Muscle layer of colon (tissue), 2 donors: ENCODE data around the gene TIMMDC1.
A peak's percentile ranks its signal among the peaks of the same experiment; 100 is the strongest.

Experiments used
- H3K27ac ChIP-seq: one replicate; pipeline ENCODE4 v1.7.0; 2013; ENCODE audit warnings: low read depth, mild to moderate bottlenecking, low read length, moderate library complexity
- H3K27me3 ChIP-seq, 2 donors: one replicate each; pipeline ENCODE4 v1.7.0; 2013; ENCODE audit warnings: low read length in 2 of 2, mild to moderate bottlenecking in 2 of 2; ENCODE audit not compliant: insufficient read depth in 2 of 2, control insufficient read depth in 1 of 2
- H3K36me3 ChIP-seq: one replicate; pipeline ENCODE4 v1.7.0; 2013; ENCODE audit warnings: mild to moderate bottlenecking, low read length; ENCODE audit not compliant: insufficient read depth
- H3K4me1 ChIP-seq: one replicate; pipeline ENCODE4 v1.7.0; 2013; ENCODE audit warnings: mild to moderate bottlenecking, low read length; ENCODE audit not compliant: insufficient read depth
- H3K4me3 ChIP-seq, 2 donors: one replicate each; pipeline ENCODE4 v1.7.0; 2013; ENCODE audit warnings: low read length in 2 of 2, low read depth in 1 of 2, mild to moderate bottlenecking in 1 of 2, moderate library complexity in 1 of 2
- H3K9ac ChIP-seq: one replicate; pipeline ENCODE4 v1.7.0; 2013; ENCODE audit warnings: low read length
- H3K9me3 ChIP-seq: one replicate; pipeline ENCODE4 v1.7.0; 2013; ENCODE audit warnings: mild to moderate bottlenecking, low read length
- donor health status: abdominal sarcoma.
- donor health status: Adenocarcinoma of cecum.

The TIMMDC1 gene, protein sequence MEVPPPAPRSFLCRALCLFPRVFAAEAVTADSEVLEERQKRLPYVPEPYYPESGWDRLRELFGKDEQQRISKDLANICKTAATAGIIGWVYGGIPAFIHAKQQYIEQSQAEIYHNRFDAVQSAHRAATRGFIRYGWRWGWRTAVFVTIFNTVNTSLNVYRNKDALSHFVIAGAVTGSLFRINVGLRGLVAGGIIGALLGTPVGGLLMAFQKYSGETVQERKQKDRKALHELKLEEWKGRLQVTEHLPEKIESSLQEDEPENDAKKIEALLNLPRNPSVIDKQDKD

DNA sequence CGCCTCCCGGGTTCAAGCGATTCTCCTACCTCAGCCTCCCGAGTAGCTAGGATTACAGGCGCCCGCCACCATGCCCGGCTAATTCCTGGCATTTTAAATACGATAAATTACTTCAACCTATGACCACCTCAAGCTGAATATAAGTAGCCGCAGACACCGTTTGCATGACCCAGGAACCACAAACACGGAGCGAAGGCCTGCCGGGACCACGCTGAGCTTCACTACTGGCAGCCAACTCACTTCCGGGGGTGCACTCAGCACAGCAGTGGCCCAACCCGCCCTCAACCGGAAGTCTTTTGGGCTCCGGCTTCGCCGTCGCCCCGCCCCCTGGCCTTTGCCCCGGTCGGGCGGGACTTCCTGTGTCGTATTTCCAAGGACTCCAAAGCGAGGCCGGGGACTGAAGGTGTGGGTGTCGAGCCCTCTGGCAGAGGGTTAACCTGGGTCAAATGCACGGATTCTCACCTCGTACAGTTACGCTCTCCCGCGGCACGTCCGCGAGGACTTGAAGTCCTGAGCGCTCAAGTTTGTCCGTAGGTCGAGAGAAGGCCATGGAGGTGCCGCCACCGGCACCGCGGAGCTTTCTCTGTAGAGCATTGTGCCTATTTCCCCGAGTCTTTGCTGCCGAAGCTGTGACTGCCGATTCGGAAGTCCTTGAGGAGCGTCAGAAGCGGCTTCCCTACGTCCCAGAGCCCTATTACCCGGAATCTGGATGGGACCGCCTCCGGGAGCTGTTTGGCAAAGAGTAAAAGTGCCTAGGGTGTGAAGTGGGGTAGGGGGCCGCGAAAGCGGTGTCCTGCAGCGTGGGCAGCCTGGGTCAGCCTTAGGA lies at the start of gene TIMMDC1:
Gene TIMMDC1 (plus strand): TSS at position 362 of the 826 bp plus-strand sequence. CDS start 187 bp downstream, at position 549.
- Histone ChIP-seq H3K36me3 (no peaks in the 10 kb centered on the region), H3K4me1 (peaks cover 18% of the 10 kb centered on the region), H3K27me3 (no peaks in the 10 kb centered on the region), H3K4me3 (peak within 1 kb of the TSS; percentile 89 to 98), H3K9ac (peak within 1 kb of the TSS; percentile 97), H3K27ac (peak within 1 kb of the TSS; percentile 99), H3K9me3 (no peaks in the 10 kb centered on the region)

DNA sequence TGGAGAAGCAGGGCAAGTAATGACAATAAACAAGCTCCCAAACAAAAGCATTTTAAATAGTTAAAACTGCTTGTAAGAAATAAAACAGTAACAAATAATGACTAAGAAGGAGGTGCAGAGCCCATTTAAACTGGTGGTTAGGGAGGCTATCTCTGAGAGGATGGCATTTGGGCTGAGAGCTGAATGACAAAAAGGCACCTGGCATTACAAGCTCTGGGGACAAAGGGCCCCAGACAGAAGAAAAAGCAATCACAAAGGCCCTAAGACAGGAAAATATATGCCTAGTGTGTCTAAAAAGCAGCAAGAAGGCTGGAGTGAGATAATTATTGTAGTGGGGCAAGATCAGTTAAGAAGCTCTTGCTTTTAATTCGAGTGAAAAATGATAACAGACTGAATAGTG lies 44.5 kb upstream of the TIMMDC1 start:
- Histone ChIP-seq H3K36me3 (peaks cover 68% of the 10 kb centered on the region), H3K4me3 (no peak overlapping the region), H3K9ac (no peak overlapping the region), H3K27ac (no peak overlapping the region), H3K9me3 (no peaks in the 10 kb centered on the region), H3K27me3 (no peaks in the 10 kb centered on the region), H3K4me1 (no peaks in the 10 kb centered on the region)

- H3K4me3 ChIP-seq: no peak overlapping the region
- H3K27me3 ChIP-seq: no peaks in the 10 kb centered on the region
- H3K9me3 ChIP-seq: no peaks in the 10 kb centered on the region
- H3K9ac ChIP-seq: no peak overlapping the region
- no peaks in the 10 kb centered on the region for H3K4me1 ChIP-seq
- peaks cover 58% of the 10 kb centered on the region for H3K36me3 ChIP-seq
- H3K27ac ChIP-seq: no peak overlapping the region
Measured at GRCh38 chr3:119456469-119456868, 41.9 kb upstream of the TIMMDC1 start.

GRCh38 chr3:119457246-119457645 lies 41.1 kb upstream of the TIMMDC1 start:
- no peak overlapping the region for H3K4me3 ChIP-seq
- peaks cover 5% of the 10 kb centered on the region for H3K4me1 ChIP-seq
- H3K27ac ChIP-seq: no peak overlapping the region
- H3K9ac ChIP-seq: no peak overlapping the region
- H3K27me3 ChIP-seq: no peaks in the 10 kb centered on the region
- peaks cover 53% of the 10 kb centered on the region for H3K36me3 ChIP-seq
- no peaks in the 10 kb centered on the region for H3K9me3 ChIP-seq

- Histone ChIP-seq H3K27ac (peak within 1 kb of the TSS; percentile 59), H3K4me1 (peaks cover 16% of the 10 kb centered on the region), H3K9ac (peak within 1 kb of the TSS; percentile 77), H3K4me3 (peak within 1 kb of the TSS; percentile 60 to 89), H3K9me3 (no peaks in the 10 kb centered on the region), H3K27me3 (no peaks in the 10 kb centered on the region), H3K36me3 (peaks cover 6% of the 10 kb centered on the region)
Measured at GRCh38 chr3:119463171-119464169, 34.9 kb upstream of the TIMMDC1 start, which contains the start of gene TMEM39A. TSS of gene TMEM39A (minus strand) at chr3:119463615. CDS start at chr3:119462074, 1,541 bp downstream.

- H3K27ac ChIP-seq: no peak overlapping the region
- peak overlapping the region in 1 of 2 donors; percentile 98 for H3K4me3 ChIP-seq
- H3K27me3 ChIP-seq: no peaks in the 10 kb centered on the region
Measured at GRCh38 chr3:119468041-119468440, 30.3 kb upstream of the TIMMDC1 start.

DNA sequence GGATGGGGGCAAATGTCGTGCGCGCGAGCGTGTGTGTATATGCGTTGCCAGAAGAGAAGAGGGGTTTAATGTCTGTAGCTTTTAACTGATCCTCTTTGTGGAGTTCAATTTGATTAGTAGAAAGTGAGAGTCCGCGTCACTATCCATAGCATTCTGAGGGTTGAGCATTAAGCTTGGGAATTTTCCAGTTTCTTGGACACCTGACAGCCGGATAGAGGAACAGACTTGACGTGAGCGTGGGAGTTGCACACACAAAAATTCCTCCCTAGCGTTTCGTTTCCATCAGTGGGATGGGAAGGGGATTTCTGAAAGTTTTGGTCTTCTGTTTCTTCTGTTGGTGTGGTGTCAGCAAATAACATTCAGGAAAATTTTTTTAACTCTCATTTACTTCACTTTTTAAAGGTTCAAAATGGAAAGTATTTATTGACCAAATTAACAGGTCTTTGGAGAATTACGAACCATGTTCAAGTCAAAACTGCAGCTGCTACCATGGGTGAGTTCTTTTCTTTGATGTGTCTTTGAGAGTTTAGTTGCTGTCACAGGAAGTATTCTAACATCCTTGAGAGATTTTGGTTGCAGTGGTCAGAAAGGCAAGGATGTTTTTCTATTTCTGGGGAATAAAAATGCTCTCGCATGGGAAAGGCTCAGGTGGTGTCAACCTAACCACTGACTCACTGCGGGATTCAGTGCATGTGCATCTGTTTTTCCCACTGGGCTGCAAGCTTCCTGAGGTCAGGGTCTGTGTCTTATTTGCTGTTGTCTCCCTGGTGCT lies 28.7 kb upstream of the TIMMDC1 start:
- Histone ChIP-seq H3K9me3 (no peaks in the 10 kb centered on the region), H3K27me3 (no peaks in the 10 kb centered on the region), H3K9ac (peak overlapping the region; percentile 49), H3K27ac (peak overlapping the region; percentile 54), H3K36me3 (peaks cover 7% of the 10 kb centered on the region), H3K4me3 (peak overlapping the region; percentile 96 to 98), H3K4me1 (peaks cover 19% of the 10 kb centered on the region)

More at GRCh38 chr3:119468041-119468440, 30.3 kb upstream of the TIMMDC1 start:
- peaks cover 23% of the 10 kb centered on the region for H3K4me1 ChIP-seq
- peaks cover 7% of the 10 kb centered on the region for H3K36me3 ChIP-seq
- H3K9me3 ChIP-seq: no peaks in the 10 kb centered on the region
- H3K9ac ChIP-seq: no peak overlapping the region

- no peak overlapping the region for H3K9ac ChIP-seq
- no peak overlapping the region for H3K27ac ChIP-seq
- H3K36me3 ChIP-seq: peaks cover 7% of the 10 kb centered on the region
- H3K9me3 ChIP-seq: no peaks in the 10 kb centered on the region
- no peaks in the 10 kb centered on the region for H3K27me3 ChIP-seq
- H3K4me1 ChIP-seq: peaks cover 19% of the 10 kb centered on the region
- H3K4me3 ChIP-seq: no peak overlapping the region
Measured at GRCh38 chr3:119470866-119471265, 27.5 kb upstream of the TIMMDC1 start.

- H3K36me3 ChIP-seq: peaks cover 17% of the 10 kb centered on the region
- H3K4me3 ChIP-seq: no peak overlapping the region
- no peaks in the 10 kb centered on the region for H3K4me1 ChIP-seq
- no peaks in the 10 kb centered on the region for H3K27me3 ChIP-seq
- H3K27ac ChIP-seq: no peak overlapping the region
- no peak overlapping the region for H3K9ac ChIP-seq
- H3K9me3 ChIP-seq: no peaks in the 10 kb centered on the region
Measured at GRCh38 chr3:119481079-119481478, 17.3 kb upstream of the TIMMDC1 start.

DNA sequence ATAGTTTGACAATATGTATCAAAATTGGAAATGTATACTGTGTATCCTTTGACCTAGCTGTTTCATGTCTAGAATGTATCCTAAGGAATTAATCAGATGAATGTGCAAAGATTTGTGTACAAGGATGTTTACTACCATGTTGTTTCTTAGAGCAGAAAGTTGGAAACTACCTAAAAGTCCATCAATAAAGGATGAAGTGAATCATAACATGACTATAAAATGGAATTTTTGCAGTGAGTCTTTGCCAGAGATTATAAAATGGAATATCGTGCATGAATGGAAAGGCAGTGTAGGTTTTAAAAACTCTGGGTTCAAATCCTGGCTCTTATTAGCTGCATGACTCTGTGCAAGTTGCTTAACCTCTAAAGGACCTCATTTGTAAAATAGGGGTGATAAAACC lies 15.2 kb upstream of the TIMMDC1 start:
- Histone ChIP-seq H3K27me3 (no peaks in the 10 kb centered on the region), H3K4me3 (no peak overlapping the region), H3K4me1 (no peaks in the 10 kb centered on the region), H3K27ac (no peak overlapping the region), H3K9me3 (no peaks in the 10 kb centered on the region), H3K9ac (no peak overlapping the region), H3K36me3 (peaks cover 16% of the 10 kb centered on the region)
